GM21526 (cell line): ENCODE data around the gene CLEC18A.
"Not testable (repeated sequence)": the region's sequence is repeated elsewhere in the genome, so short reads cannot be mapped to it uniquely, and the experiment has no call there.

Source experiments
- ATAC-seq: cut with Tn5 transposase; IDR thresholded peaks from one replicate; pipeline ENCODE4 v1.9.1; 2021; ENCODE audit warnings: moderate library complexity; ENCODE audit not compliant: unreplicated experiment, low FRiP score

The CLEC18A gene

DNA sequence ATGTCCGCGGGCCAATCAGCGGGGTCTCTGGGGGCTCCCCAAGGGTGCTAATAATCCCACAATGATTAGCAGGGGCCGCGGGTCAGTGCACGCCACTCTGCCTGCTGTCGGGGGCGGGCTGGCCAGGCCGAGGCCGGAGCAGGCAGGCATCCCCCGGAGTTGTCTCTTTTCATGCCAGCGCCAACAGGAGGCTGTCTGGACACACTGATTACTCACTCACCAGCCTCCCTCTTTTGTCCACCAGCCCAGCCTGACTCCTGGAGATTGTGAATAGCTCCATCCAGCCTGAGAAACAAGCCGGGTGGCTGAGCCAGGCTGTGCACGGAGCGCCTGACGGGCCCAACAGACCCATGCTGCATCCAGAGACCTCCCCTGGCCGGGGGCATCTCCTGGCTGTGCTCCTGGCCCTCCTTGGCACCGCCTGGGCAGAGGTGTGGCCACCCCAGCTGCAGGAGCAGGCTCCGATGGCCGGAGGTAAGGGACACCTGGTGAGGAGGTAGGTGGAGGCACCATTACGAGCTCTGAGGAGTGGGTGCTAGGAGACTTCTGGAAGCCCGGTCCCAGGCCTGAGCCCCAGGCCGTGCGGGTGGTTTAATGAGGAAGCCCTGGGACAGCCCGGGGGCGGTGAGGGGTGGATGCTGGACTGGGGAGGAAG lies at the start of gene CLEC18A:
Gene CLEC18A (plus strand): TSS at position 318 of the 655 bp plus-strand sequence. CDS start 33 bp downstream, at position 351.
- ATAC-seq = not testable (repeated sequence)

- no peak for ATAC-seq
Observed at GRCh38 chr16:69903865-69904415, 47.2 kb upstream of the CLEC18A start.

DNA sequence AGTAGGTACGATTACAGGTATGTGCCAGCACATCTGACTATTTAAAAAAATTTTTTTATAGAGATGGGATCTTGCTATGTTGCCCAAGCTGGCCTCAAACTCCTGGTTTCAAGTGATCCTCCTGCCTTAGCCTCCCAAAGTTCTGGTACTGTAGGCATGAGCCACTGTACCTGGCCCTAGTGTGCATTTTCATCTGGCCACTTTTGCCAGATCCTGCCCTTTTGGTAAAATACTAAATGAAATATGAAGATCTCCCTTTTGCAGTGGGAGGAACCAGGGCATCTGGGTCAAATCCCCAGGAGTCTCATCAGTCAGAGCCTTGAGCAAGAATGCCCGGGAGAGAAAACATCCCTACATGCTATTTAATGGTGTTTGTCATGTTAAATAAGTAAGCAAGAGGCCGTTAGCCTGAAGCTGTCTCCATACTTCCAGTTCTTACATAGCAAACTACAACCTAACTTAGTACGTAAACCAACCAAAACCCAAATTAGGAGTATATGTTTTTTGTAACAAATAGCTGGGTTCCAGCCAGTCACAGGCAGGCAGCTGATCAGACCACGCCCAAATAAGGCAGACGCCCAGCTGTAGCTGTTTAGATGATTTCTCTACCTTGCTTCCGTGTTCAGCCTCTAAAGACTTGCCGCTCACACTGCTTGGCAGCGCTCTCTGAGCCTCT lies 46.5 kb upstream of the CLEC18A start:
- ATAC-seq = no peak

- no peak for ATAC-seq
Observed at GRCh38 chr16:69905171-69905555, 46.0 kb upstream of the CLEC18A start.

DNA sequence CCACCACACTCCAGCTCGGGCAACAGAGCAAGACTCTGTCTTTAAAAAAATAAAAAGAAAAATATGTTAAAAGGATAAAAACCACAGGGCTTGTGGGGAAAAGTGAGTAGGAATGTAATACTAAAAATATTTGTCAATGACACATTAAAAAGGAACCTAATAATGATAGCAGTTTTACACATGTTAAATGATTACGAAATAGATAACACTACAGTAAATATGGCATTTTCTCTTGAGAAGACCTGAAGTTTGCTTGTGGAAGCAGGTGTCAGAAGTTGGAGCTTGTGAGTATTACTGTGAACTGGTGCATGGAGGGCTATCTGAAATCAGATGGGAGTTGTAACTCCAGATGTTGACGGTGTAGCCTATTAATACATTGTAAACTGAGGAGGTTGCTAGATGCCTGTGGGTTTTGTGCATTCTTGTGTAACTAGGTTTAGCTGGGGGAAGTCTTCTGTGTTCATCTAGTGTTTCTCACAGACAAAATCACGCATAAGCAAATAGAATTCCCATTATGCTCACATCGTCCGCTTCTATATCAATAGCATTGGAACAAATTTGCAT lies 44.2 kb upstream of the CLEC18A start:
- no peak for ATAC-seq

DNA sequence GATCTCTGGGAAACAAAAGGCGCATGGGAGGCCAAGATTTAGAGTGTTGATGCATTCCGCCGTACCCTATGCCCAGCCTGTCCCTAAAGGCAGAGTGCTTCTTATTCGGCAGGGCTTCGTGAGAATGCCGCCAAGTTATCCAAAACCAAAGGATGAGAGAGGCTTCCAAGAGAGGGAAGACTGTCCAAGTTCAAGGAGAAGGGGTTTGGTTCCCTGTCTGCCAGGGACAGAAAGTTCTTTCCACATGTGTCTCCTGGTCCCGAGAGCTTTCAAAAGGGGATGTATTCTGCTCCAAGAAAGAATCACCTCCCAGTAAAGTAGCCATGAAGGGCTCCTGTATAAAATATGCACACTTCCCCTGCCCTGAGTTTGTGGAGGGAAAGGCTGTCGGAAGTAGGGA lies 42.1 kb upstream of the CLEC18A start:
- ATAC-seq = no peak

GRCh38 chr16:69909760-69910159 lies 41.4 kb upstream of the CLEC18A start:
- no peak for ATAC-seq

- ATAC-seq = no peak
Observed at GRCh38 chr16:69910964-69911363, 40.2 kb upstream of the CLEC18A start.

DNA sequence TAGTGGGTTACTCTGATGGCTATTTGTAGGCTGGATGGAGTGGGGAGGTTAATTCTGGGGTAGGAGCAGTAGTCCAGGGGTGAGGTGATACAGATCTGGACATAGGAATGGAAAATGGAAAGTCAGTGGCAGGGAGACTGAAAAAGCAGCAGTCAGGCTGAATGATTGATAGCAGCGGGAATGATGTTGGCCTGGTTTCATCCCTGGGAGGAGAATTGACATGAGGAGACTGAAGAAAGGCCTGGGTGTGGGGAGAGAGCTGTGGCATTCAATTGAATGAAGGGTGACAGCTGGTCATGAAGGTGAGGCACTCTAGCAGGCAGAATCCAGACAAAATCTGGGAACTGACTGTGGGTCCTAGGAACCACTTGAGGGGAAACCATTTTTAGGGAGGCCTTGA lies 34.7 kb upstream of the CLEC18A start:
- ATAC-seq = no peak

- ATAC-seq = no peak
Observed at GRCh38 chr16:69917311-69917710, 33.8 kb upstream of the CLEC18A start.

DNA sequence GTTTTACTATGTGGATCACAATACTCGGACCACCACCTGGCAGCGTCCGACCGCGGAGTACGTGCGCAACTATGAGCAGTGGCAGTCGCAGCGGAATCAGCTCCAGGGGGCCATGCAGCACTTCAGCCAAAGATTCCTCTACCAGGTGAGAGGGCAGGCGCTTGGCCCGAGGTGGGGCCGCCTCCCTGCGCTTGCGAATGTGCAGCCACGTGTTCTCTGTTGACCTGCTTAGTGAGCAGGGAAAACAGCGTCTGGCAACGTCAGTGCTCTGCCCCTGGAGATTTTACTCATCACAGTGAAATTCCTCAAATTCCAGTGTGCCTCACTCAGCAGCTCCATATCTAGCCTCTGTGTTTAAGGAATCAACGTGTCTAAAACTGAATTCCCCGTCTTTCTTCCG lies 33.4 kb upstream of the CLEC18A start:
- ATAC-seq = no peak

GRCh38 chr16:69918241-69918640 lies 32.9 kb upstream of the CLEC18A start:
- ATAC-seq = no peak

DNA sequence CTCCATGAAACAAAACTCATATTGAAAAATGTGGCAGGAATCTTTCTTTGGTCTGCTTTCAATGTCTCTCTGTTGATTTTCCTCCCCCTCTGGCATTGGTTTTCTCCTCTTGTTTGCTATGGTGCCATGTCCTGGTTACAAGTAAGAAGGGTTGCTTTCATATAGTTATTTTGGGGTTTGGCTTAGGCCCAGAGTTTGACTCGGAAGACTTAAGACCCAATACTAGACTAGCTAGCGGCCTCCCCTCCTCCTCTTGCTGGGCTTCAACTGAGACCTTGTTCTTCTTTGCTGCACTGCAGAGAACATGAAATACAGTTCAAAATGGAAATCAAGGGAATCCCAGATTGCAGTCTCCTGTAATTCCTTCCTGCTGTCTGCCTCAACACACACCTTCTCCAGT lies 30.0 kb upstream of the CLEC18A start:
- no peak for ATAC-seq

GRCh38 chr16:69922200-69922599 lies 28.9 kb upstream of the CLEC18A start:
- ATAC-seq = no peak

DNA sequence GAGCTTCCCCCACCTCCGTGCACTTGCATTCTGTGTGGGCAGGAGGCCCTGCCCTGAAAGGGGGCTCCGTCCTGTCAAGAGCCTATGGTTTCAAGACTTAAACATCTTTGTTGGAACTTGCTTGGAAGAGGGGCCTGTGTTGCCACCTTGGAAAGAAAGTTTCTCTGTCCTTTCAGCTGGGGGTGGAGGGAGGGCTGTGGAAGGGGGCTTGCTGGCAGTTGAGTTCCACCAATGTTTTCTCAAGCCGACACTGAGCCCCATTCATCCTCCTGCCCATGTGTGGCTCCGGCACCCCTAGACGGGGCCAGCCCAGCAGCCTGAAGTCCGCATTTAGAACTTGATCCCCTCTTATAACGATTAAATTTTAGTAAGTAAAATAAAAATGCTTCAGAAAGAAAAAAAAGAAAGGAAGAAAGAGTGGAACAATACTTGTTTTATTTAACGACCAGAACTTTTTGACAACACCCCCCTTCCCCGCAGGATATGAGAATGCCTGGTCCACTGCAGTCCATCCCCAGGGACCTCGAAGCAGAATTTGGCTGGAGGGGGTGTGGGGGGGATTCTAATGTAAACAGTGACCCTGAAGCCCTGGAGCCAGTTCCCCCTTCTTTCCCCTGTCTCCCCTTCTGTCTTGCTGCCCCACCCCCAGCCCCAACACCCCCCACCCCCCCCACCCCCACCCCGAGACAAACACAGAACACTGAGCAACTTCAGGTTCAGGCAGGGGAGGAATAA lies 26.9 kb upstream of the CLEC18A start:
- no peak for ATAC-seq

DNA sequence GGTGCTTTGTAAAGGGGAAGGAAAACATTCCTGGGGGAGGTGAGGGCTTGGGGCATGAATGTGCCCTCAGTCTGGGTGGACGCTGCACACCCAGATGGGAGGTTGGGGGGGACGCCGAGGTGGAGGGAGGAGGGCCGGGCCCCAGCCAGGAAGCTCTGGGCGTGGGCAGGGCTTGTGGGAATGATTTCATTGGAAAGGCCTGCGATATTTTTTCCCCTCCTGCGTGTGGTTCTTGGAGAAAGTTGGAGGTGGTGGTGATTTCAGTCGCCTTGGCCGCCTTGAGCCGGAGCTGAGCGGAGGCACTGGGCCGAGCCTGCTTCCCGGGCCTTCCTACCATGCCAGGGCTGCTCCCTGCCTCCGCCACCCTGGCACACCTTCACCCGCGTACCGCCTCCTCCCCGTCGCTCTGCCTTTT lies 26.4 kb upstream of the CLEC18A start:
- ATAC-seq = no peak

DNA sequence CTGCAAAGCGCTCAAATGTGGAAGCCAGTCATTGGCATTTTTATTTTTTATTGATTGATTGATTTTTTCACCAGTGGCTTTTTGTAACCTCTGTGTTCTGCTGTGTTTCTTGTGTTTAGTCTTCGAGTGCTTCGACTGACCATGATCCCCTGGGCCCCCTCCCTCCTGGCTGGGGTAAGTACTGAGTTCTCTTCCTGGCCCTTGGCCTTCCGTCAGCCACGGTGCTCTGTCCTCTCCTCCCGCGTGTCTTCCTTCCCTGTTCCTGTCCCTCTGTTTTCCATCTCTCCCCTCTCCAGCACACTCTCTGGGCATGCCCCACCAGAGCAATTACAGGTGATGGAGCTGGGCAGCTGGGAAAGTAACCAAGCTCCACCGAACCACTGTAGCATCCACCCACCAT lies 25.8 kb upstream of the CLEC18A start:
- no peak for ATAC-seq

GRCh38 chr16:69926241-69926640 lies 24.9 kb upstream of the CLEC18A start:
- no peak for ATAC-seq

GRCh38 chr16:69927056-69927757 lies 23.9 kb upstream of the CLEC18A start:
- no peak for ATAC-seq

DNA sequence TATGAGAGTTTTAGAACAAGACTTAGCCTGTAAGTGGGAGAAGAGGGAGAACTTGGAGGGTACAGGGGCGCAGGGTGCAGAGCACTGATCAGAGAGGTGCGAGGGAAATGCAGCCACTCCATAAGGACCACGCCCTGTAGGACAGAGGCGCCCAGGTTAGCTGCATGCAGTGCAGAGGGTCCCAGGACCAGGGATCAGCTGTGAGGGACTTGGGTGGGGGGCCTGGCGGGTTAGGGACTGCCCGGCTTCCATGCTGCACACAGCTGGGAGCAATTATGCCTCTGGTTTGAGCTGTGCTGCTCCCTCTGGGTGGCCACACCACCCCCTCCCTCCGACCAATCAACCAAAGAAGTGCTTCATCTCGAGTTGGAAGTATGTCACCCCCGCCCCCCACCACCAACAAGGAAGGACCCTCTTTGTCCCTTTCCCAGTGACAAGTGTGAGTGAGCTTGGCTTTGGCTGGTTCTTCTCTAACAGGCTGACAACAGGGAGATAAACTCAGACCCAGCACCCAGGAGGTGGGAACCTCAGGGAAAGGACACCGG lies 22.2 kb upstream of the CLEC18A start:
- no peak for ATAC-seq
